ENCODE data around the gene CD300H. TPM values are rescaled to one million over a fixed set of nuclear protein-coding genes. Genes with fewer than 3 reads are reported as not detected.

Gene CD300H
- total RNA-seq, 1 experiment from 2014 or later = not detected

DNA sequence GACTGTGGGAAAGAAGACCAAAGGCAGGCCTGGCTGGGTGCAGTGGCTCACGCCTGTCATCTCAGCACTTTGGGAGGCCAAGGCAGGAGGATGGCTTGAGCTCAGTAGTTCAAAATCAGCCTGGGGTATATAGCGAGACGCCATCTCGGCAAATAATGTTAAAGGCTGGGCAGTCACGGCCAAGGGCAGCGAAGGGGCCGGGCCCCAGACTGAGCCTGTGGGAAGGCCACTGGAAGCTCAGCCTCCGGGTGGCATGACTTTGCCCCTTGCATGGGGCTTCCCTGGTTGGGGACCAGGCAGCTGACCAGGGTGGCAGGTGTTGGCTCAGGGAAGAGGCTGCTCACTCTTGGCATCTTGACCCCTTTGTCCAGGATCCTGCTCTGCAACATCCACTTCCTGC is 38.7 kb upstream of the CD300H start:
- TF ChIP-seq EZH2 (IDR thresholded peaks at IDR 0.05; ENCODE audit: low read length, unreplicated experiment) = no peak
- TF ChIP-seq, protein P1, sequence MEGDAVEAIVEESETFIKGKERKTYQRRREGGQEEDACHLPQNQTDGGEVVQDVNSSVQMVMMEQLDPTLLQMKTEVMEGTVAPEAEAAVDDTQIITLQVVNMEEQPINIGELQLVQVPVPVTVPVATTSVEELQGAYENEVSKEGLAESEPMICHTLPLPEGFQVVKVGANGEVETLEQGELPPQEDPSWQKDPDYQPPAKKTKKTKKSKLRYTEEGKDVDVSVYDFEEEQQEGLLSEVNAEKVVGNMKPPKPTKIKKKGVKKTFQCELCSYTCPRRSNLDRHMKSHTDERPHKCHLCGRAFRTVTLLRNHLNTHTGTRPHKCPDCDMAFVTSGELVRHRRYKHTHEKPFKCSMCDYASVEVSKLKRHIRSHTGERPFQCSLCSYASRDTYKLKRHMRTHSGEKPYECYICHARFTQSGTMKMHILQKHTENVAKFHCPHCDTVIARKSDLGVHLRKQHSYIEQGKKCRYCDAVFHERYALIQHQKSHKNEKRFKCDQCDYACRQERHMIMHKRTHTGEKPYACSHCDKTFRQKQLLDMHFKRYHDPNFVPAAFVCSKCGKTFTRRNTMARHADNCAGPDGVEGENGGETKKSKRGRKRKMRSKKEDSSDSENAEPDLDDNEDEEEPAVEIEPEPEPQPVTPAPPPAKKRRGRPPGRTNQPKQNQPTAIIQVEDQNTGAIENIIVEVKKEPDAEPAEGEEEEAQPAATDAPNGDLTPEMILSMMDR (conservative IDR thresholded peaks at IDR 0.05; ENCODE audit: low read depth, low read length) = no peak
- POLR2A ChIA-PET (ENCODE audit: unreplicated experiment) = no interaction called here
- ATAC-seq = no peak

DNA sequence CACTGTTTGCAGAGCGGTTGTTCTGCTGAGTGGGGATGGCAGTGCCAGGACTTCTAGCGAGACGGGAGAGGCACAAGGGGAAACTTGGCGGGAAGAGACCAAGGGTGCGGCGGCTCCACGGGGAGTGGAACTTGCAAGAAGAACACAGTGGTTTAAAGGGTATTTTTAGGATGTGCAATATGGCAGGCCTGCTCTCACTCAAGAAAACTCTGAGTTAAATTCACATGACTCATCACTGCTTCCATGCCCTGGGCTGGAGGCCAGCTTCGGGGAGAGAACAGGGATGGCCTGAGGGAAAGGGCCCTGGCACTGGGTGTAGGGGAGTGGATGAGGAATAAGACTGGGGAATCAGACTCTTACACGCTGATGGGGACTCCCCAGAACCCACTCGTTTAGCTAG is 38.1 kb upstream of the CD300H start:
- Histone ChIP-seq H3K79me2 (ENCODE audit: low read length) (no peaks in the 10 kb centered on the region), H3K4me3 (ENCODE audit: low read length) (no peak overlapping the region), H3K4me1 (ENCODE audit: insufficient read depth, low read length) (peaks cover 8% of the 10 kb centered on the region), H3K36me3 (ENCODE audit: low read depth, low read length) (no peaks in the 10 kb centered on the region), H3K9ac (ENCODE audit: low read length) (no peak overlapping the region), H3K9me2 (replicated peaks; ENCODE audit: low read length) (no peaks in the 10 kb centered on the region), H4K20me1 (ENCODE audit: low read length) (no peaks in the 10 kb centered on the region), H3K4me2 (ENCODE audit: low read length) (no peak overlapping the region), H3K27ac (ENCODE audit: low read length) (no peak overlapping the region), H3F3A (ENCODE audit: low read length, unreplicated experiment) (no peaks in the 10 kb centered on the region), H2AFZ (ENCODE audit: low read length) (no peak overlapping the region), H3K27me3 (ENCODE audit: low read length) (peaks cover 45% of the 10 kb centered on the region), H3K9me3 (ENCODE audit: low read length) (no peaks in the 10 kb centered on the region)
- TF ChIP-seq EZH2 (IDR thresholded peaks at IDR 0.05; ENCODE audit: low read length, unreplicated experiment) (no peak), EZH2phosphoT487 (IDR thresholded peaks at IDR 0.05; ENCODE audit: borderline replicate concordance, low read length) (no peak)
- TF ChIP-seq, protein P1 (conservative IDR thresholded peaks at IDR 0.05; ENCODE audit: low read depth, low read length) = no peak
- DNase-seq (peak; percentile 85), ATAC-seq (peak; percentile 87)
- BruUV-seq (replicated peaks) = no TSS peak
- ChIA-PET POLR2A (ENCODE audit: unreplicated experiment) (no interaction called here), CTCF (interaction anchor here (0.6 kb wide), 1 partner anchor 145 kb away, joined by 3 read pairs; no protein-coding TSS in a partner anchor)
- intact Hi-C loops (cut with micrococcal nuclease) = no loop called here

More for the DNA sequence above, 38.7 kb upstream of the CD300H start:
- no peak for DNase-seq
- no peaks in the 10 kb centered on the region for H3K9me3 ChIP-seq (ENCODE audit: low read length)
- BruUV-seq (replicated peaks) = no TSS peak
- H3K9ac ChIP-seq (ENCODE audit: low read length) = no peak overlapping the region
- no peaks in the 10 kb centered on the region for H3K36me3 ChIP-seq (ENCODE audit: low read depth, low read length)
- no peaks in the 10 kb centered on the region for H3K79me2 ChIP-seq (ENCODE audit: low read length)
- H2AFZ ChIP-seq (ENCODE audit: low read length) = no peak overlapping the region
- intact Hi-C loops (cut with micrococcal nuclease) = no loop called here
- peaks cover 46% of the 10 kb centered on the region for H3K27me3 ChIP-seq (ENCODE audit: low read length)
- no peak overlapping the region for H3K27ac ChIP-seq (ENCODE audit: low read length)
- no peaks in the 10 kb centered on the region for H3K9me2 ChIP-seq (replicated peaks; ENCODE audit: low read length)
- no peaks in the 10 kb centered on the region for H3F3A ChIP-seq (ENCODE audit: low read length, unreplicated experiment)
- H3K4me3 ChIP-seq (ENCODE audit: low read length) = no peak overlapping the region
- H3K4me1 ChIP-seq (ENCODE audit: insufficient read depth, low read length) = peaks cover 8% of the 10 kb centered on the region
- H4K20me1 ChIP-seq (ENCODE audit: low read length) = no peaks in the 10 kb centered on the region
- H3K4me2 ChIP-seq (ENCODE audit: low read length) = no peak overlapping the region
- CTCF ChIA-PET = interaction anchor here (0.9 kb wide), 1 partner anchor 238 kb away, joined by 3 read pairs; no protein-coding TSS in a partner anchor

DNA sequence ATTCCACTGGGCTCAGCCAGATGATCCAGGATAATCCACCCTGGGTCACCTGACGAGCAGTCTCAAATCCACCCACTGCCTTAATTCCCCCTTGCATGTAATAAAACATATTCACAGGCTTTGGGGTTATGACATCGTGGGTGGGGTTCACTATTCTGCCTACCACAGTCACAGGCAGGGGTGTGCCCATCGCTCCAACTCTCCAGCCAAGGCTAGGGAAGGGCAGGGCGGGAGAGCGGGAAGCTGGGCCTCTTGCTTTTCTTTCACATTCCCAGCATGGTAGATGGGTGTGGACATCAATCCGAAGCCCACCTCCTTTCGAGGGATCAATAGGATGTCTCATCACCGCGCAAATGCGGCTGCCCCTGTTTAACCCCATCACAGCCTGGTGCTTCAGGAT is 37.5 kb upstream of the CD300H start:
- ATAC-seq = no peak
- Histone ChIP-seq H3K4me3 (ENCODE audit: low read length) (no peak overlapping the region), H3F3A (ENCODE audit: low read length, unreplicated experiment) (no peaks in the 10 kb centered on the region), H3K27me3 (ENCODE audit: low read length) (peaks cover 43% of the 10 kb centered on the region), H3K9me3 (ENCODE audit: low read length) (no peaks in the 10 kb centered on the region), H3K79me2 (ENCODE audit: low read length) (no peaks in the 10 kb centered on the region), H3K36me3 (ENCODE audit: low read depth, low read length) (no peaks in the 10 kb centered on the region), H2AFZ (ENCODE audit: low read length) (no peak overlapping the region), H3K4me1 (ENCODE audit: insufficient read depth, low read length) (peaks cover 8% of the 10 kb centered on the region), H3K9me2 (replicated peaks; ENCODE audit: low read length) (no peaks in the 10 kb centered on the region), H4K20me1 (ENCODE audit: low read length) (no peaks in the 10 kb centered on the region), H3K9ac (ENCODE audit: low read length) (no peak overlapping the region), H3K27ac (ENCODE audit: low read length) (no peak overlapping the region), H3K4me2 (ENCODE audit: low read length) (no peak overlapping the region)
- intact Hi-C loops (cut with micrococcal nuclease) = loop anchor here (5.0 kb wide), 1 partner anchor 237 kb away; the partner anchor contains the start of gene GPR142
- ChIA-PET CTCF (interaction anchor here (0.6 kb wide), 1 partner anchor 144 kb away, joined by 3 read pairs; no protein-coding TSS in a partner anchor), POLR2A (ENCODE audit: unreplicated experiment) (no interaction called here)
- no TSS peak for BruUV-seq (replicated peaks)
- no peak for DNase-seq
- TF ChIP-seq EZH2 (IDR thresholded peaks at IDR 0.05; ENCODE audit: low read length, unreplicated experiment) (no peak), EZH2phosphoT487 (IDR thresholded peaks at IDR 0.05; ENCODE audit: borderline replicate concordance, low read length) (no peak)
- TF ChIP-seq, protein P1 (conservative IDR thresholded peaks at IDR 0.05; ENCODE audit: low read depth, low read length) = no peak

Measured in PC-3 (cell line).